Stimulated activated CD8-positive, alpha-beta memory T cell treated with anti-CD3 and anti-CD28 coated beads, Interleukin-2, amount 100 ng/mL, for 1 hour (primary cell): ENCODE results near the gene AMDHD2.
A peak's percentile ranks its signal among the peaks of the same experiment; 100 is the strongest.
"Not testable (repeated sequence)": the region's sequence is repeated elsewhere in the genome, so short reads cannot be mapped to it uniquely, and the experiment has no call there.

ENCODE experiments used
- DNase-seq, 2 donors: peaks; one replicate each; pipeline ENCODE4 v3.0.0-alpha.2; 2020; ENCODE audit warnings: low read depth in 2 of 2

Gene AMDHD2

GRCh38 chr16:2532494-2533141 lies 12.4 kb downstream of the AMDHD2 start:
- DNase-seq: no peak

GRCh38 chr16:2533142-2533755 lies 13.1 kb downstream of the AMDHD2 start:
- DNase-seq: not testable (repeated sequence)

- DNase-seq: no peak
Measured at GRCh38 chr16:2533912-2534311, 13.7 kb downstream of the AMDHD2 start.

- DNase-seq: not testable (repeated sequence)
Measured at GRCh38 chr16:2534335-2534734, 14.2 kb downstream of the AMDHD2 start.

GRCh38 chr16:2535625-2536013 lies 15.4 kb downstream of the AMDHD2 start:
- no peak for DNase-seq

GRCh38 chr16:2537451-2538379 lies 17.5 kb downstream of the AMDHD2 start, which contains the start of gene PDPK1:
Gene PDPK1 (plus strand): TSS chr16:2538021. CDS start chr16:2538113, 92 bp downstream.
- DNase-seq: peak; percentile 81 to 86

GRCh38 chr16:2539192-2539844 lies 19.1 kb downstream of the AMDHD2 start:
- not testable (repeated sequence) for DNase-seq

GRCh38 chr16:2539845-2540458 lies 19.8 kb downstream of the AMDHD2 start:
- not testable (repeated sequence) for DNase-seq

- DNase-seq: not testable (repeated sequence)
Measured at GRCh38 chr16:2540912-2541311, 20.7 kb downstream of the AMDHD2 start.

GRCh38 chr16:2541409-2541808 lies 21.2 kb downstream of the AMDHD2 start:
- DNase-seq: not testable (repeated sequence)

- DNase-seq: not testable (repeated sequence)
Measured at GRCh38 chr16:2543771-2544170, 23.6 kb downstream of the AMDHD2 start.

- not testable (repeated sequence) for DNase-seq
Measured at GRCh38 chr16:2550283-2550878, 30.2 kb downstream of the AMDHD2 start.

GRCh38 chr16:2551420-2551889 lies 31.3 kb downstream of the AMDHD2 start:
- not testable (repeated sequence) for DNase-seq

- not testable (repeated sequence) for DNase-seq
Measured at GRCh38 chr16:2554709-2555425, 34.7 kb downstream of the AMDHD2 start.

GRCh38 chr16:2557150-2557549 lies 37.0 kb downstream of the AMDHD2 start:
- not testable (repeated sequence) for DNase-seq

- not testable (repeated sequence) for DNase-seq
Measured at GRCh38 chr16:2560131-2560797, 40.1 kb downstream of the AMDHD2 start.

- peak in 1 of 2 donors; percentile 40 for DNase-seq
Measured at GRCh38 chr16:2560798-2561133, 40.6 kb downstream of the AMDHD2 start.

- DNase-seq: not testable (repeated sequence)
Measured at GRCh38 chr16:2567506-2567905, 47.3 kb downstream of the AMDHD2 start.

GRCh38 chr16:2568573-2568972 lies 48.4 kb downstream of the AMDHD2 start:
- DNase-seq: not testable (repeated sequence)
